HG03060 (cell line): ENCODE results near the gene RHOBTB3.
A peak's percentile ranks its signal among the peaks of the same experiment; 100 is the strongest.

Experiments used
- ATAC-seq: cut with Tn5 transposase; IDR thresholded peaks from one replicate; pipeline ENCODE4 v1.9.1; 2021; ENCODE audit warnings: low read depth, moderate number of reproducible peaks; ENCODE audit not compliant: unreplicated experiment

The RHOBTB3 gene

GRCh38 chr5:95815155-95815729 lies 84.1 kb downstream of the RHOBTB3 start:
- ATAC-seq: no peak

DNA sequence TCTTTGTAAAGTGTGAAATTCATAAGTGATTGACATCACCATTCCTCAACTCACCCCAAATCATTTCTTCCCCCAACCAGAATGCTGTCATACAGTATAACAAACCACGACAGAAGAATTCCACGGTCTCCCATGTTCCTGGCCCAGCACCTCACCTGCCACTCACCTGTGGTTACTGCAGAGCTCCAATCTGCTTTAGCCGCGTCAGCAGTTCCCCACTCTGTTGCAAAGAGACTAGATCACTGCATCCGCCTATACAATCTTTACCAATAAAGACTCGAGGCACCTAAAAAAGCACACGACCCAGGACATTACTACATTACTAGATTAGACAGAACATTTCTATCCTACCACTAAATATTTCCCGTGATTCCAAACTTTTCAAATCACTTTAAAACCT lies 85.2 kb downstream of the RHOBTB3 start:
- ATAC-seq: no peak

DNA sequence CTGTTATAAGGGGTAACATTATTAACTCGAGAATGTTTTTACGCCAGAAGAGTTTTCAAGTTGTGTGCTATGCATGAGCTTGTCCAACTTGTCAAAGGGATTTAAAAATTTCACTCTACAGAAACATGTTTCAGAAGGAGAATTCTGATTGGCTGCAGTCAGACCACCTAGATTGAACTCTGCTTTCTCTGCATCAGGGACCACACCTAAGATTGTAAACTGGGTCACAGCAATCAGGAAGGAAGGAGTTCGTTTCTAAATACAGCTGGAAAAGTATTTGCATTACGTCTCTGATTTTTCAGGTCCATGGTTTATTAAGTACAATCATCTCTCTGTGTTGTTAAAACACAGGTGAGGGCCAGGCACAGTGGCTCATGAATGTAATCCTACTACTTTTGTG lies 85.6 kb downstream of the RHOBTB3 start:
- ATAC-seq: no peak

DNA sequence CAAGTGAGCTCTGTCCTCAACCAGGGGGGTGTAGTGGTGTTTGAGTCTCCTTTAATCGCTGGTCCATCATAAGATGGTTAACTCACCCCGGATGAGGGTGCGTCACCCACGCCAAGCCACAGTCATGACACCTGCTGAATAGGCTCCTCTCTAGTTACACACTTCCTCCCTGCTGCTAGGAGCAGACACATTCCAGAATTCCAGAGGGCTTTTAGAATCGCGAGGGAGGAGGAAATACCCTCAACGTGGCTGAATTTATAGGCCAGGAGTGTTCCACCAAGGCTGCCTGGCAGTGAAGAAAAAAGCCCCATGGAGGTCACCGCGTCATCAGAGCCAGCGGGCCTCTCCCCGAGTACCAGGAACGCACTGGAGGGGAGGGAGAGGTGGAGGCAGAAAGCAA lies 86.3 kb downstream of the RHOBTB3 start:
- ATAC-seq: no peak

- ATAC-seq: no peak
Measured at GRCh38 chr5:95818181-95819147, 87.3 kb downstream of the RHOBTB3 start.

DNA sequence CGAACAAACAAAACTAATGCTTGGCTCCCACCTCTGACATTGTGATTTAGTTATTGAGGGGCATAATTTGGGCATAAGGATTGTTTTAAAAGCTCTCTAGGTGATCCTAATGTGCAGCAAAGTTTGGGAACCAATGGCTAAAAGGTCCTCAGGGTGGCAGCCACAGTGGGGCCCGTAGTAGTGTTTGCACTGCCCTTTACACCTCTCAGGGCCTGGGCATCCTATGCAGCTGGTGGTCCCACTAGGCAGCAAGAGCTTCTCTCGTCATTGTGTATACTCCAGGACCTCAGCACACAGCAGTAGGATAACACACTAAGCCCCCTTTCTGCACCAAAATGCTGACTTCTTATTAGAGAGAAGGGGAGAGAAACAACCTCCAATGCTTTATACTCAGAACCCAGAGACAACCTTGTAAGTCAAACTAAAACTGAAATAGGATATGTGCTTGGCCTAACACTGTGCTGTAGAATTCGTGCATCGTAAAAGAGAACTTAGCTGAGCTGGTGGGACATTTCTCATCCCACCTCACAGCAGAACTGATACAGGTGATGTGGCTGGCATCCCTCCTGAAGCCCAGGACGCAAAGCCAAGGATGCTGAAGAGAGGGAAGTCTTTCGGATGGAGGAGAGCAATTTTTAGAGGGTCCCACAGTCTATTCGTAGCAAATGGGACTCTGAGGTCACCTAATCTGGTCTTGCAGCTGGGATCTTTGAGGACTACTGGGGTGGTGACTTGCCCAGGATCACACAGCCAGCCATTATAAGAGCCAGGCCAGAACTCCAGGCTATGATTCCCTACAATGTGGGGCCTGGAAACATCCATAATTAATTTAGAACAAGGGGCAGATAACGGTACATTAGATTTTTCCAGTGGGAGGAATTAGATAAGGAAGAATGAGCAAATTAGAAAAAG lies 90.2 kb downstream of the RHOBTB3 start:
- ATAC-seq: no peak

GRCh38 chr5:95822043-95822541 lies 91.0 kb downstream of the RHOBTB3 start:
- ATAC-seq: peak; percentile 44

- peak; percentile 36 for ATAC-seq
Measured at GRCh38 chr5:95822542-95823181, 91.5 kb downstream of the RHOBTB3 start, which contains the start of gene GLRX. Gene GLRX, minus strand, starts transcription at chr5:95822726. Its CDS starts 64 bp downstream, at chr5:95822662.

DNA sequence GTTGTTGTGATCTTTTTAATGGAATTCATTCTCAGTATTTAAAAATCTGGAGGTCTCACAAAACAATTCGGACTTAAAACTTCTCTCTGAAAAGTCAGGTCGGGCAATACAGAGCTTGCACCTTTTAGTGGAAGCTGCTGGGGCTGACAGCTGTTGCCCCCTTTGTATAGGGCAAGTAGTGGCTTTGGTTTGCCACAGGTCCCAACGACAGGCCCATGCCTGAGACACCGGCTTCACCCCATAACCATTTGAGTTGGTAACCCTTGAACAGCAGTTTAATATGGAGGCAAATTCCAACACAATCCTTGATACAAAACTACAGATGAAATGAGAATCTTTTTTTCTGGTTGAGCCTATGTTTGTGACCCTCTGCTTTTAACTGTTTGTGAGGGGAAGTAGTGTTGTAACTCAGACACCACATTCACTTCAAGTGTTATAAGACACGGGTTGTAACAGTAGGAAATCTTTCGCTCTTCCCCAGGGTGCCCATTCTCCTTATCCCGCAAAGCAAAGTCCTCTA lies 92.1 kb downstream of the RHOBTB3 start:
- ATAC-seq: no peak

- ATAC-seq: no peak
Measured at GRCh38 chr5:95823738-95824609, 92.8 kb downstream of the RHOBTB3 start.

- no peak for ATAC-seq
Measured at GRCh38 chr5:95824747-95825146, 93.6 kb downstream of the RHOBTB3 start.

DNA sequence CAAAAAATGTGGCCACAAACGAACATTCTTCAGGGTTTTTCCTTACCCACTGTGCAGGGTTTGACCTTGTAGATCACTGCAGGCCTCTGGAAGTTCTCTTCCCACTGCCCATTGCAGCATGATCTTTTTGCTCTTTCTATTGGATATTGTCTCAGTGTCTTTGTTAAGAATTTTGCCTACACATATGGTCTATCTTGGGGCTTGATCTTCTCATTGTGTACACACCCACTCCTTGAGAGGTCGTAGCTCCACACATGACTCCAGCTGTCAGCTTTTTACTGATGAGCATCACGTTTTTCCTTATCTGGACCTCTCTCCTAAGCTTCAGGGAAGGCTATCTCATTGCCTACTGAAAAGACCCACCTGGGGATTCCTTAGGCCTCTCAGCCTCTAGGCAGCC lies 94.4 kb downstream of the RHOBTB3 start:
- ATAC-seq: no peak

- no peak for ATAC-seq
Measured at GRCh38 chr5:95826949-95827891, 96.1 kb downstream of the RHOBTB3 start.

- ATAC-seq: no peak
Measured at GRCh38 chr5:95827892-95828246, 96.7 kb downstream of the RHOBTB3 start.

DNA sequence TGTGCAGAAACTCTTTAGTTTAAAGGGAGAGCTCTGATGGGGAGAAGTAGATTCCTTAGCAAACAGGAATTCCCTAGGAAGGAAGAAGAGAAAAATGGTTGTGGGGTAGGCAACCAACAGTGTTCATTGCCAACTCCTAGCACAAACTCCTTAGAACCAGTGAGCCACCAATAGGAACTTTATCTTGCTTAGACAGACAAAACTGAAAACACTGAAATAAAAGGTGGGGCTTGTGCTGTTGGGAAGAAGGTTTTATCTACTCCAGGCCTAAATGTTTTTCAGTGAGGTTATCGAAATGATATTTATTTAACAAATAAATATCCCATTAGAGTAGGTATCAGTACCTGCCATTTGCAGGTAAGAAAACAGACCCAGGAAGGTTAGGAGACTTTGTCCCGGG lies 99.1 kb downstream of the RHOBTB3 start:
- ATAC-seq: no peak

DNA sequence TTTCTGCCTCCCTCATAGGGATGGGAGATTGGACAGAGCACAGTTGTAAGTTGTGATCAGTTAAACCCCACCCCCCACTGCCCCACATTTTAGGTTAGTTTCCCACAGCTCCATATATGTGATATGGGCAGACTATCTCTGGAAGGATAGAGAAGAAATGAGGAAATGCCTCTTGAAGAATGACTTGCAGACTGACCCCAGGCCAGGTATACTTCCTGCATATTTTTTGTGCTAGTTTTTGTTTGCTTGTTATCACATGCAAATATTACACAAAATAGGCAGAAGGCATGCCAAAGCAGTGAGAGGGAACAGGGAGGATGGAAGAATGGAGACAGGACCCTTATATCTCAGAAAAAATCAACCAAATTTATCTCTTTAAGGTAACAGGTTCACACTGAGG lies 101.5 kb downstream of the RHOBTB3 start:
- no peak for ATAC-seq

DNA sequence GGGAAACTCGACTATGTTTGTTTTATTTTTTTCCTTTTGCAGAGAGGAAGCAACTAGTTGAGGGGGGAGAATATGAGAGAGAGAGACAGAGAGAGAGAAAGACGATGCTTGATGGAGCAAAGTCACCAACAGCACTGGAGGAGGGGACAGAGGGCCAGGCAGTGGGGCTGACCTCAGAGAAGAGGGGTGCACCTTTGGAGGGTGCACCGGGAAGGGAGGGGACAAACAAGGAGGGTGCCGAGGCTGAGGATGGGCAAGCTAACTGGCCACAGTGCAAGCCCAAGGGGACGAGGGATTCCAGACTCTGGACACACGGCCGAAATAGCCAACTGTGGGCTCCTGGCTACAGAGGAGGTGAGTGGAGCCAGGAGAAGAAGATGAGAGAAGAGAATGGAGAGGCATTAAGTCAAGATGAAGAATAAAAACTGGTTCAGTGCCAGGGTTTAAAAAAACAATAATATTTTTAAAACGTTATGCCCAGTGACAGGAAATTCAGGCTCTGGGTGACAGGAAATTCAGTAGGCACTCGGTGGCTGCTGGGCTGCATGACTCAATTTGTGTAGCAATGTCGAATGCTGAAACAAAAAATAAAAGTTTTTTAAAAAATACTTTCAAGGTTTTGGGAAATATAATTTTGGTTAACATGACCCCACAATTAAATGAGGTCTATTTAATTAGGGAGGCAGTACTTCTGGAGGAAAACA lies 104.7 kb downstream of the RHOBTB3 start:
- no peak for ATAC-seq
